Central memory CD8-positive, alpha-beta T cell (primary cell): ENCODE results near the gene TREM1.
"Not testable (repeated sequence)": the region's sequence is repeated elsewhere in the genome, so short reads cannot be mapped to it uniquely, and the experiment has no call there.

Experiments used
- ATAC-seq: fragments of 150-1000 bp; cut with Tn5 transposase; replicated peaks from 2 replicates; pipeline ENCODE4 v1.10.0; 2022; ENCODE audit warnings: mild to moderate bottlenecking, moderate FRiP score, moderate number of reproducible peaks; ENCODE audit not compliant: poor library complexity, severe bottlenecking; ENCODE audit errors: extremely low read depth
- DNase-seq, 2 donors: peaks; one replicate each; pipeline ENCODE4 v3.0.0; 2021; ENCODE audit warnings: low spot score in 2 of 2
- H3K27ac Mint-ChIP-seq: one replicate; pipeline ENCODE4 v1.8.0; 2022; ENCODE audit warnings: low read depth, mild to moderate bottlenecking, moderate library complexity, mixed read lengths
- H3K27me3 Mint-ChIP-seq: one replicate; pipeline ENCODE4 v1.8.0; 2022; ENCODE audit warnings: mixed read lengths
- H3K36me3 Mint-ChIP-seq: one replicate; pipeline ENCODE4 v1.8.0; 2022; ENCODE audit warnings: mild to moderate bottlenecking, moderate library complexity, mixed read lengths; ENCODE audit not compliant: insufficient read depth
- H3K4me1 Mint-ChIP-seq: one replicate; pipeline ENCODE4 v1.8.0; 2022; ENCODE audit warnings: mixed read lengths
- H3K4me3 Mint-ChIP-seq: one replicate; pipeline ENCODE4 v1.8.0; 2022; ENCODE audit warnings: mild to moderate bottlenecking, moderate library complexity, mixed read lengths
- H3K9me3 Mint-ChIP-seq: one replicate; pipeline ENCODE4 v1.8.0; 2022; ENCODE audit warnings: mixed read lengths

Gene TREM1

GRCh38 chr6:41247288-41247865 lies 39.1 kb downstream of the TREM1 start:
- Mint-ChIP-seq H3K27me3 (peaks cover 7% of the 10 kb centered on the region), H3K4me3 (no peak overlapping the region), H3K36me3 (no peaks in the 10 kb centered on the region), H3K4me1 (peaks cover 34% of the 10 kb centered on the region), H3K27ac (no peak overlapping the region), H3K9me3 (no peaks in the 10 kb centered on the region)
- no peak for ATAC-seq
- DNase-seq: no peak

GRCh38 chr6:41246529-41246928 lies 40.0 kb downstream of the TREM1 start:
- ATAC-seq, H3K4me3 Mint-ChIP-seq, H3K27me3 Mint-ChIP-seq: not testable (repeated sequence)

GRCh38 chr6:41239467-41240159 lies 46.9 kb downstream of the TREM1 start:
- peaks cover 43% of the 10 kb centered on the region for H3K27me3 Mint-ChIP-seq
- H3K4me3 Mint-ChIP-seq: no peak overlapping the region
- H3K27ac Mint-ChIP-seq: no peak overlapping the region
- no peaks in the 10 kb centered on the region for H3K9me3 Mint-ChIP-seq
- no peaks in the 10 kb centered on the region for H3K36me3 Mint-ChIP-seq
- ATAC-seq: no peak
- peaks cover 11% of the 10 kb centered on the region for H3K4me1 Mint-ChIP-seq
- no peak for DNase-seq

More at GRCh38 chr6:41246529-41246928, 40.0 kb downstream of the TREM1 start:
- H3K27ac Mint-ChIP-seq, H3K36me3 Mint-ChIP-seq, DNase-seq, H3K9me3 Mint-ChIP-seq: not testable (repeated sequence)
- H3K4me1 Mint-ChIP-seq: peaks cover 34% of the 10 kb centered on the region

- no peaks in the 10 kb centered on the region for H3K36me3 Mint-ChIP-seq
- H3K27me3 Mint-ChIP-seq: peaks cover 34% of the 10 kb centered on the region
- H3K4me1 Mint-ChIP-seq: peaks cover 6% of the 10 kb centered on the region
- ATAC-seq: no peak
- no peaks in the 10 kb centered on the region for H3K9me3 Mint-ChIP-seq
- H3K27ac Mint-ChIP-seq: peak overlapping the region; percentile 35
- H3K4me3 Mint-ChIP-seq: no peak overlapping the region
- no peak for DNase-seq
Observed at GRCh38 chr6:41237128-41237527, 49.4 kb downstream of the TREM1 start.

- ATAC-seq (no peak), DNase-seq (no peak)
- Mint-ChIP-seq H3K27ac (no peak overlapping the region), H3K9me3 (no peaks in the 10 kb centered on the region), H3K4me1 (peaks cover 6% of the 10 kb centered on the region), H3K4me3 (no peak overlapping the region), H3K36me3 (no peaks in the 10 kb centered on the region), H3K27me3 (peaks cover 34% of the 10 kb centered on the region)
Observed at GRCh38 chr6:41236276-41236675, 50.2 kb downstream of the TREM1 start.

GRCh38 chr6:41232667-41233066 lies 53.8 kb downstream of the TREM1 start:
- H3K4me1 Mint-ChIP-seq: peaks cover 6% of the 10 kb centered on the region

GRCh38 chr6:41231246-41231645 lies 55.2 kb downstream of the TREM1 start:
- H3K4me1 Mint-ChIP-seq: no peaks in the 10 kb centered on the region
- no peaks in the 10 kb centered on the region for H3K9me3 Mint-ChIP-seq
- DNase-seq (no peak), ATAC-seq (no peak)
- H3K27ac Mint-ChIP-seq: no peak overlapping the region
- H3K27me3 Mint-ChIP-seq: peaks cover 11% of the 10 kb centered on the region
- H3K36me3 Mint-ChIP-seq: no peaks in the 10 kb centered on the region
- H3K4me3 Mint-ChIP-seq: no peak overlapping the region

More at GRCh38 chr6:41232667-41233066, 53.8 kb downstream of the TREM1 start:
- no peaks in the 10 kb centered on the region for H3K9me3 Mint-ChIP-seq
- H3K27ac Mint-ChIP-seq: no peak overlapping the region
- H3K36me3 Mint-ChIP-seq: no peaks in the 10 kb centered on the region
- no peak overlapping the region for H3K4me3 Mint-ChIP-seq
- H3K27me3 Mint-ChIP-seq: peaks cover 16% of the 10 kb centered on the region
- no peak for ATAC-seq
- DNase-seq: no peak

- Mint-ChIP-seq H3K9me3 (no peaks in the 10 kb centered on the region), H3K27me3 (peaks cover 16% of the 10 kb centered on the region), H3K27ac (no peak overlapping the region), H3K36me3 (no peaks in the 10 kb centered on the region), H3K4me1 (no peaks in the 10 kb centered on the region), H3K4me3 (no peak overlapping the region)
- ATAC-seq (no peak), DNase-seq (no peak)
Observed at GRCh38 chr6:41229721-41230120, 56.8 kb downstream of the TREM1 start.

- no peak for ATAC-seq
- no peaks in the 10 kb centered on the region for H3K36me3 Mint-ChIP-seq
- H3K9me3 Mint-ChIP-seq: no peaks in the 10 kb centered on the region
- no peaks in the 10 kb centered on the region for H3K4me1 Mint-ChIP-seq
- H3K27me3 Mint-ChIP-seq: peaks cover 26% of the 10 kb centered on the region
- no peak overlapping the region for H3K27ac Mint-ChIP-seq
- no peak for DNase-seq
- no peak overlapping the region for H3K4me3 Mint-ChIP-seq
Observed at GRCh38 chr6:41228616-41229015, 57.9 kb downstream of the TREM1 start.

- no peak for ATAC-seq
- H3K36me3 Mint-ChIP-seq: no peaks in the 10 kb centered on the region
Observed at GRCh38 chr6:41228096-41228495, 58.4 kb downstream of the TREM1 start, which contains the start of gene TREML4. TSS of gene TREML4 (plus strand) at chr6:41228349. CDS start at chr6:41228428, 79 bp downstream.

GRCh38 chr6:41226752-41227151 lies 59.7 kb downstream of the TREM1 start:
- no peak overlapping the region for H3K27ac Mint-ChIP-seq
- peaks cover 26% of the 10 kb centered on the region for H3K27me3 Mint-ChIP-seq
- H3K36me3 Mint-ChIP-seq: no peaks in the 10 kb centered on the region
- no peak for DNase-seq
- no peaks in the 10 kb centered on the region for H3K9me3 Mint-ChIP-seq
- no peak for ATAC-seq
- no peaks in the 10 kb centered on the region for H3K4me1 Mint-ChIP-seq
- H3K4me3 Mint-ChIP-seq: no peak overlapping the region

More at GRCh38 chr6:41228096-41228495, 58.4 kb downstream of the TREM1 start, which contains the start of gene TREML4:
- peaks cover 26% of the 10 kb centered on the region for H3K27me3 Mint-ChIP-seq
- no peak within 1 kb of the TSS for H3K4me3 Mint-ChIP-seq
- no peaks in the 10 kb centered on the region for H3K4me1 Mint-ChIP-seq
- H3K27ac Mint-ChIP-seq: no peak within 1 kb of the TSS
- DNase-seq: no peak
- no peaks in the 10 kb centered on the region for H3K9me3 Mint-ChIP-seq

GRCh38 chr6:41224800-41225199 lies 61.7 kb downstream of the TREM1 start:
- no peak for DNase-seq
- H3K4me3 Mint-ChIP-seq: no peak overlapping the region
- H3K27me3 Mint-ChIP-seq: peaks cover 26% of the 10 kb centered on the region
- no peaks in the 10 kb centered on the region for H3K36me3 Mint-ChIP-seq
- ATAC-seq: no peak
- H3K27ac Mint-ChIP-seq: peak overlapping the region; percentile 17
- H3K4me1 Mint-ChIP-seq: no peaks in the 10 kb centered on the region
- no peaks in the 10 kb centered on the region for H3K9me3 Mint-ChIP-seq
